GM13977 (cell line): ENCODE measurements around the gene HEY2.
A peak's percentile ranks its signal among the peaks of the same experiment; 100 is the strongest.
"Not testable (repeated sequence)": the region's sequence is repeated elsewhere in the genome, so short reads cannot be mapped to it uniquely, and the experiment has no call there.

Experiments
- DNase-seq: peaks from one replicate; pipeline ENCODE4 v3.0.0; 2012; ENCODE audit warnings: low spot score
- CTCF ChIP-seq: IDR thresholded peaks from 2 replicates; pipeline ENCODE4 v1.5.1; 2012; ENCODE audit warnings: mild to moderate bottlenecking, control low read depth; ENCODE audit not compliant: insufficient read depth; ENCODE audit errors: extremely low read depth, missing control alignments
- in situ Hi-C: fragments of 300-500 bp; cut with MboI; formaldehyde crosslinking; loops from one replicate; pipeline ENCODE4 v1.12.0; 2022; ENCODE audit warnings: low sequenced_read_pairs, low pct_unique_long_range_greater_than_20kb, mixed read lengths, inconsistent platforms; ENCODE audit not compliant: unreplicated experiment

Gene HEY2

GRCh38 chr6:125749173-125749864, at the start of gene HEY2:
HEY2 (plus strand) TSS chr6:125749632; CDS start chr6:125749777, 145 bp downstream.
- in situ Hi-C loops = no loop called here
- no peak for TF ChIP-seq CTCF
- DNase-seq = peak; percentile 98

- no peak for TF ChIP-seq CTCF
- DNase-seq = no peak
- in situ Hi-C loops = no loop called here
Measured at GRCh38 chr6:125700581-125701353, 48.7 kb upstream of the HEY2 start.

- no peak for DNase-seq
- in situ Hi-C loops = no loop called here
- no peak for TF ChIP-seq CTCF
Measured at GRCh38 chr6:125701354-125701668, 48.1 kb upstream of the HEY2 start.

GRCh38 chr6:125703882-125704281, 45.5 kb upstream of the HEY2 start:
- in situ Hi-C loops, DNase-seq: not testable (repeated sequence)

GRCh38 chr6:125707615-125708243, 41.7 kb upstream of the HEY2 start:
- DNase-seq = no peak
- no peak for TF ChIP-seq CTCF
- in situ Hi-C loops = no loop called here

- in situ Hi-C loops = no loop called here
- no peak for DNase-seq
- no peak for TF ChIP-seq CTCF
Measured at GRCh38 chr6:125711013-125711675, 38.3 kb upstream of the HEY2 start.
